CD4-positive, alpha-beta memory T cell (primary cell): ENCODE results near the gene ASB13. TPM values are rescaled to one million over a fixed set of nuclear protein-coding genes. Genes with fewer than 3 reads are reported as not detected.

ENCODE experiments used
- CTCF ChIA-PET: fragments of 350-600 bp; sonication (Branson Sonifier 250); formaldehyde crosslinking; loops from one replicate; lab custom pipeline; 2021; ENCODE audit warnings: inconsistent platforms; ENCODE audit not compliant: partially characterized antibody; lab: Charles Lee
- POLR2A ChIA-PET: fragments of 350-600 bp; sonication (Branson Sonifier 250); formaldehyde crosslinking; loops from one replicate; lab custom pipeline; 2021; ENCODE audit not compliant: partially characterized antibody; lab: Charles Lee
- DNase-seq, 5 donors: peaks; one replicate each; pipeline versions ENCODE4 v3.0.0 to v3.0.0-alpha.2; 2020 to 2022; ENCODE audit warnings: mixed read lengths in 1 of 5
- H3K27ac ChIP-seq: one replicate; pipeline ENCODE4 v1.7.0; 2013; ENCODE audit warnings: low read depth, low read length
- H3K27me3 ChIP-seq: 2 replicates; pipeline ENCODE4 v1.7.0; 2013; ENCODE audit warnings: mild to moderate bottlenecking, low read length, moderate library complexity; ENCODE audit not compliant: insufficient read depth
- H3K36me3 ChIP-seq: 2 replicates; pipeline ENCODE4 v1.7.0; 2013; ENCODE audit warnings: mild to moderate bottlenecking, low read length, moderate library complexity; ENCODE audit not compliant: insufficient read depth
- H3K4me1 ChIP-seq: 2 replicates; pipeline ENCODE4 v1.7.0; 2013; ENCODE audit warnings: mild to moderate bottlenecking, low read length, moderate library complexity; ENCODE audit not compliant: insufficient read depth
- H3K4me3 ChIP-seq, 2 donors: one replicate each; pipeline ENCODE4 v1.7.0; 2013; ENCODE audit warnings: low read length in 2 of 2, mild to moderate bottlenecking in 1 of 2
- H3K9me3 ChIP-seq, 2 donors: one replicate each; pipeline ENCODE4 v1.7.0; 2013; ENCODE audit warnings: low read length in 2 of 2, control low read depth in 1 of 2; ENCODE audit not compliant: control insufficient read depth in 1 of 2
- H3K27ac Mint-ChIP-seq, 7 donors: one replicate each; pipeline ENCODE4 v1.8.0; 2020 to 2021; ENCODE audit warnings: mixed read lengths in 7 of 7, mild to moderate bottlenecking in 6 of 7, inconsistent platforms in 3 of 7, moderate library complexity in 3 of 7
- H3K27me3 Mint-ChIP-seq, 2 donors: one replicate each; pipeline ENCODE4 v1.8.0; 2020 to 2021; ENCODE audit warnings: mixed read lengths in 2 of 2
- H3K36me3 Mint-ChIP-seq, 2 donors: one replicate each; pipeline ENCODE4 v1.8.0; 2020 to 2021; ENCODE audit warnings: mixed read lengths in 2 of 2, inconsistent platforms in 1 of 2, mild to moderate bottlenecking in 1 of 2
- H3K4me1 Mint-ChIP-seq, 4 donors: one replicate each; pipeline ENCODE4 v1.8.0; 2020 to 2021; ENCODE audit warnings: mixed read lengths in 4 of 4, mild to moderate bottlenecking in 1 of 4
- H3K4me3 Mint-ChIP-seq, 8 donors: one replicate each; pipeline ENCODE4 v1.8.0; 2020 to 2021; ENCODE audit warnings: mixed read lengths in 8 of 8, mild to moderate bottlenecking in 7 of 8, moderate library complexity in 6 of 8, inconsistent platforms in 3 of 8
- H3K9me3 Mint-ChIP-seq, 8 donors: one replicate each; pipeline ENCODE4 v1.8.0; 2020 to 2021; ENCODE audit warnings: mixed read lengths in 8 of 8, mild to moderate bottlenecking in 5 of 8, inconsistent platforms in 3 of 8, moderate library complexity in 1 of 8
- intact Hi-C: fragments of 100-400 bp; cut with micrococcal nuclease; formaldehyde crosslinking; loops from one replicate; pipeline ENCODE4 v1.15.1; 2023
- polyA plus RNA-seq, 2 donors: library from polyadenylated mRNA; unstranded; fragments of 300-500 nt; fragmentation: Illumina TruSeq; gene quantifications; one replicate each; pipeline ENCODE4 v1.2.3, GENCODE V29; 2021
- total RNA-seq, 2 experiments: library from RNA; stranded (reverse); gene quantifications; one replicate each; pipeline ENCODE4 v1.2.3, GENCODE V29; 2021

The ASB13 gene
- total and polyA plus RNA-seq, 4 experiments from 2014 or later = 15.4 to 18.5 (median 16.4) TPM

DNA sequence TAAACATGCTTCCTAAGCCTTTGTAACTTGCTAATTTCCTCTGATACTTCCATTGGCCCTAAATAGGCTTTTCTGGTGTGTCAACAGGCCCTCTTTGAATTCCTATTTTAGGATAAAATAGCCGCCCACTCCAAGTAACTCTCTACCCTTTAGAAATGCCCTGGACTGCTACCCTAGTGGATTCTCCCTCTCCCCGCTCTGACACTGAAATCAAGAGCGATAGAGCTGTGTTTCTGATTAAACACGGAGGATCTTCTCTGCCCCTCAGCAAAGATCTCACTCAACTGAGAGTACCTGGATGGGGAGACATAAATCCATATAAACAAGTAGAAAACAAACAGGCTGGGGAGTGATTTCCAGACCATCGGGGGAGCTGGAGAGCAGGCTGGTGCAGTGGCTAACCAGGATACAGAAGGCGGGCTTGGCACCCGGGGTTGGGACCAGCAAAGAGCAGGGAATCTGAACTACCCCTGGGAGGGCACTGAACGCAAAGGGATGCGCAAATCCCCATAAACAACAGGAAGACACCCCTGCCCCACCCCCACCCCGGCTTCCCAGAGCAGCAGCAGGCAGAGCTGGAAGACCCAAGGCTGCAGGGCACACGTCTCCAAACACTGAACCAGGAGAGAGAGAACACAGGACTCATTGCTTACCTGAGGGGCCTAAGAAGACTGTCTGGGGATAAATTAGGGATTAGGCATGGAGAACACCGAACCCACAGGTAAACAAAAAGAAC lies 2.5 kb downstream of the ASB13 start:
- intact Hi-C loops = no loop called here
- Mint-ChIP-seq H3K36me3 (peaks cover 0 to 4% of the 10 kb centered on the region in 2 donors), H3K27ac (peak overlapping the region in 1 of 7 donors; percentile 2), H3K9me3 (no peaks in the 10 kb centered on the region), H3K4me3 (peak overlapping the region in 4 of 8 donors; percentile 16 to 65 (median 54)), H3K4me1 (peaks cover 28 to 63% (median 39%) of the 10 kb centered on the region in 4 donors), H3K27me3 (no peaks in the 10 kb centered on the region)
- no peaks in the 10 kb centered on the region for H3K9me3 ChIP-seq
- H3K36me3 ChIP-seq = no peaks in the 10 kb centered on the region
- H3K4me1 ChIP-seq = peaks cover 29% of the 10 kb centered on the region
- ChIA-PET POLR2A (no interaction called here), CTCF (interaction anchor here (0.8 kb wide), 1 partner anchor 20 kb away, joined by 3 read pairs; the partner anchor contains the start of gene TASOR2)
- DNase-seq = no peak
- no peaks in the 10 kb centered on the region for H3K27me3 ChIP-seq
- H3K27ac ChIP-seq = no peak overlapping the region
- H3K4me3 ChIP-seq = no peak overlapping the region

DNA sequence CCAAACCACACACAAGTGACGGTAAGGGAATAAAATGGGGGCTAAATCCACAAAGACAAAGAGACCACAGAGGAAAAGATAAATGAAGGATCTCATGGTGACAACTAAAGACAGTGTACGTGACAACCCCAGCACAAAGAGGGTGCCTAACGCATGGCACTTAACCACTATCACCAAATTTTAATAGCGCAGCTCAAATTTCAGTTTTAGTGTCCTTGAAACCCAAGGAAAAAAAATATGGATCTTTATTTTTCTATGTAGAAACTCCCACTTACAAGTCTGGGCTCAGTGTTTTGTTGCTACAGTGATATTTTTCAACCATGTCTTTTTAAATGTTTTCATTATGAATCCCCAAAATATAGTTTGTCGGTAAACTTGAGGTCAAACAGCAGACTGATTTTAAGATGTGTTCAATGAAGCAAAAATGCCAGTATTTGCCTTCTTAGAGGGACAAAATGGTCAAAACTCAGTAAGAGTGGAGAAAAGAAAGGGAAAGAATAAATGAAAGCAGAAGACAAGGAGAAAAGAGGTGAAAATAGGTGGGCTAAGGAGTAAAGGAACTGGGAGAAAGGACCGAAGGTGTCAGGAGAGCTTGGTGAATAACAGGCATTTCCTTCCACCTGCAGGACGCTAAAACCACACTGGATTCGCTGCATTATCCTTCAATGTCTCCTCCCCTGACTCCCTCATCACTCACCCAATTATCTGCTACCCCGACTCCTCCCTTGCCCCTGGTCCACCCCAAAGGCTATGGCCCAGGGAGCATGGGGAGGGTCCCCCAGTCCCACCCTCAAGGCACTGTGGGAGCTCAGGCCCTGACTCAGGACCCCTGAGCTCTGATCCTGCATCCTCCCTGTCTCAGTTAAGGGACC lies 3.5 kb downstream of the ASB13 start:
- no peak overlapping the region for H3K4me3 ChIP-seq
- Mint-ChIP-seq H3K4me1 (peaks cover 30 to 62% (median 39%) of the 10 kb centered on the region in 4 donors), H3K27me3 (no peaks in the 10 kb centered on the region), H3K4me3 (peak overlapping the region in 1 of 8 donors; percentile 15), H3K27ac (peak overlapping the region in 1 of 7 donors; percentile 70), H3K9me3 (no peaks in the 10 kb centered on the region), H3K36me3 (peaks cover 0 to 4% of the 10 kb centered on the region in 2 donors)
- no peak overlapping the region for H3K27ac ChIP-seq
- no peaks in the 10 kb centered on the region for H3K9me3 ChIP-seq
- H3K27me3 ChIP-seq = no peaks in the 10 kb centered on the region
- DNase-seq = no peak
- H3K36me3 ChIP-seq = no peaks in the 10 kb centered on the region
- CTCF ChIA-PET = no interaction called here
- peaks cover 29% of the 10 kb centered on the region for H3K4me1 ChIP-seq
- POLR2A ChIA-PET = no interaction called here
- intact Hi-C loops = no loop called here

DNA sequence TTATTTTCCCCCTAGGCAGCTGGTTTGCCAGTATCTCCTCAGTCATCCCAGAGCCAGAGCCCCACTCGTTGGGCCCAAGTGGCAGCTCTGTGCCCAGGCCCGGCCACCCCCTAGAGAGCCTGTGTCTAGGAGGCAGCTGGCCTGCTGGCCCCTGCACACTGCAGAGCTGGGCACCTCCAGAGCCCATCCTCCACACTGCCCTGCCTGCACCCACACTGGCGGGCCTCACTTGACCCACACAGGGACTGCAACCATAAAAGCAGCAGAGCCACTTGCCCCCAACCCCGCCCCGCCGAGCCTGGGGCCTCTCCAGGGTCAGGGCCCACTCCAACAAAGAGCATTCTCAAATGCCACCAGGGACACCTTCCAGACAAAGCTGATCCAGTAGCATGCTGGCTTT lies 5.4 kb downstream of the ASB13 start:
- CTCF ChIA-PET = interaction anchor here (1.0 to 1.5 kb wide), 2 partner anchors 31 to 217 kb away, joined by 3 read pairs; no protein-coding TSS in a partner anchor
- H3K27me3 ChIP-seq = no peaks in the 10 kb centered on the region

DNA sequence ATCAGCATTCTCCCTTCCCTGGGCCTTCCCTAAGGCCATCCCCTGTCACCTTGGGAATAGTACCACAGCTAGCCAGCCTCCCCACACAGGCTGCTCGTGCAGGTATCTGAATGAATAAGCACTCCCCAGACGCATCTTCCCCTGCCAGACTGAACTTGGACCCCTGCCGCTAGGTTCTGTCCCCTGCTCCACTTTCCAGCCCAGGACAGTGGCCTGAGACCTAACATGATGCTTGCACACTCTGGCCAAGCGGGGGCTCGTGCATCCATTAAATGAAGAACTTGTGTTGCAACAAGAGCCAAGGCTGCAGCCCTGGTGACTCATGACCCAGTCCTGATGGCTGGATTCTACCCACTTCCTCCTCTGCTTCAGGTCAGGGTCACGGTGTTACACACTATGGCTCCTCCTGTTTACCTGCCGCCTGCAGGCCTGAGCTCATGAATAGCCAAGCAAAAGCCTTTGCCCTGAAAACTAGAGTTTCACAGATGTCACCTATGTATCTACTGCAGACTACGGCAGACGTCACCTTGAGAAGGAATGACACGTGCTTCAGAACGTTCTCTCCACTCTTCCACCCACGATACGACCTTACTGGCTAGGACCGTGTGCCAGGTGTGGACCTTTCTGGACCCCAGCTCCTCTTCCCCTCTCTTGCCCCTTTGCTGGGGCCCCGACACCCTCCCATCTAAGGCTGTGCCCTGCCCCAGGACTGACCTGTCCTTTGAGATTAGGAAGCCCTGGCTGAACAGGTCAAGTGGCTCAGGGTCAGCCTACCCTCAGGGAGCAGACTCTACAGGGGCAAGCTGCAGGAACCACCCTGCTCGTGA lies 6.5 kb downstream of the ASB13 start:
- Histone ChIP-seq H3K27ac (no peak overlapping the region), H3K27me3 (no peaks in the 10 kb centered on the region), H3K9me3 (no peaks in the 10 kb centered on the region), H3K4me1 (peaks cover 30% of the 10 kb centered on the region), H3K36me3 (no peaks in the 10 kb centered on the region), H3K4me3 (no peak overlapping the region)
- no peaks in the 10 kb centered on the region for H3K36me3 Mint-ChIP-seq
- H3K27me3 Mint-ChIP-seq = no peaks in the 10 kb centered on the region
- no peak for DNase-seq
- POLR2A ChIA-PET = no interaction called here
- H3K9me3 Mint-ChIP-seq = no peaks in the 10 kb centered on the region
- H3K4me3 Mint-ChIP-seq = peak overlapping the region in 2 of 8 donors; percentile 7 to 8
- peak overlapping the region in 3 of 7 donors; percentile 50 to 67 (median 65) for H3K27ac Mint-ChIP-seq
- intact Hi-C loops = no loop called here
- H3K4me1 Mint-ChIP-seq = peaks cover 33 to 62% (median 44%) of the 10 kb centered on the region in 4 donors
- CTCF ChIA-PET = interaction anchor here (1.5 kb wide), 1 partner anchor 30 kb away, joined by 3 read pairs; no protein-coding TSS in a partner anchor

More for the DNA sequence above, 5.4 kb downstream of the ASB13 start:
- Histone ChIP-seq H3K27ac (no peak overlapping the region), H3K4me1 (peaks cover 37% of the 10 kb centered on the region), H3K4me3 (no peak overlapping the region), H3K9me3 (no peaks in the 10 kb centered on the region), H3K36me3 (no peaks in the 10 kb centered on the region)
- H3K4me1 Mint-ChIP-seq = peaks cover 33 to 61% (median 41%) of the 10 kb centered on the region in 4 donors
- intact Hi-C loops = no loop called here
- H3K9me3 Mint-ChIP-seq = no peaks in the 10 kb centered on the region
- no peak overlapping the region for H3K4me3 Mint-ChIP-seq
- no peaks in the 10 kb centered on the region for H3K36me3 Mint-ChIP-seq
- H3K27ac Mint-ChIP-seq = peak overlapping the region in 2 of 7 donors; percentile 18 to 20
- no peak for DNase-seq
- H3K27me3 Mint-ChIP-seq = no peaks in the 10 kb centered on the region
- POLR2A ChIA-PET = no interaction called here

DNA sequence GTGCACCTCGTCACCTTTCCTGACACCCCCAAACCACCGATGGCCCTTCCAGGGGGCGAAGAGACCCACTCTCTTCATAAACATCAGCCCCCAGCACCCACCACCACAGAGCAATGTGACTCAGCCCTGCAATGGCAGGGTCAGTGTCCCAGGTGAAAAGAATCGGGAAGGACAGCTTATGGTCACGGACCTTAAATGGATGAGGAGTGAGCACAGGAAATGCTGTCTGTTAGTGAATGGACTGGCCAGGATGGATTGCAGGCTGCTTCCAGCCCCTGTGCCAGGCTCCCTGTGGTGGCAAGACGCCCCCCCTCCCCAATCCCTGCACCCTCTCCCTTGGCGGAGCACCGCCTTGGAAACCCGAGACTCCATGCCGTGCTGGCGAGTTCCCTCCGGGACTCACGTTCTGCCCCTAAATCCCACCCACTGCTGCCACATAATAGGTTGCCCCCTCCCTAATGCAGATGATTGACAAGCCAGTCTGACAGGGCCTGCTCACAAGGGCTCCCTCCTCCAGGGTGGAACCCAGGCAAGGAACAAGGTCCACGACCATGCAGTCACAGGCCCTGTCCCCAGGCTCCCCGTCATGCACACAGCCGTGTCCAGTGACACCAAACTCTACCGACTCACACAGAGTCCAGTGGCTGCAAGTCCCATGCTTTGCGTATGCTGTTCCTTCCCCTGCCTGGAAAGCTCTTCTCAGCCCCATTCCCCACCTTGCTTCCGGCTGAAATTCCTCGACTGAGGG lies 7.3 kb downstream of the ASB13 start:
- POLR2A ChIA-PET = no interaction called here
- H3K27ac Mint-ChIP-seq = no peak overlapping the region

More for the DNA sequence above, 7.3 kb downstream of the ASB13 start:
- H3K9me3 Mint-ChIP-seq = no peaks in the 10 kb centered on the region
- Histone ChIP-seq H3K27ac (no peak overlapping the region), H3K4me3 (no peak overlapping the region), H3K4me1 (peaks cover 30% of the 10 kb centered on the region), H3K9me3 (no peaks in the 10 kb centered on the region), H3K36me3 (no peaks in the 10 kb centered on the region), H3K27me3 (no peaks in the 10 kb centered on the region)
- CTCF ChIA-PET = interaction anchor here (1.0 kb wide), 1 partner anchor 36 kb away, joined by 3 read pairs; no protein-coding TSS in a partner anchor
- no peaks in the 10 kb centered on the region for H3K36me3 Mint-ChIP-seq
- intact Hi-C loops = no loop called here
- no peak overlapping the region for H3K4me3 Mint-ChIP-seq
- peaks cover 32 to 56% (median 40%) of the 10 kb centered on the region in 4 donors for H3K4me1 Mint-ChIP-seq
- no peak for DNase-seq
- H3K27me3 Mint-ChIP-seq = no peaks in the 10 kb centered on the region
